ENCODE data around the gene C13orf46.

GRCh38 chr13:113952983-113953520, 20.8 kb downstream of the C13orf46 start:
- TF ChIP-seq, protein P1, sequence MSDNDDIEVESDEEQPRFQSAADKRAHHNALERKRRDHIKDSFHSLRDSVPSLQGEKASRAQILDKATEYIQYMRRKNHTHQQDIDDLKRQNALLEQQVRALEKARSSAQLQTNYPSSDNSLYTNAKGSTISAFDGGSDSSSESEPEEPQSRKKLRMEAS (IDR thresholded peaks at IDR 0.05): no peak
- TF ChIP-seq, protein P2, sequence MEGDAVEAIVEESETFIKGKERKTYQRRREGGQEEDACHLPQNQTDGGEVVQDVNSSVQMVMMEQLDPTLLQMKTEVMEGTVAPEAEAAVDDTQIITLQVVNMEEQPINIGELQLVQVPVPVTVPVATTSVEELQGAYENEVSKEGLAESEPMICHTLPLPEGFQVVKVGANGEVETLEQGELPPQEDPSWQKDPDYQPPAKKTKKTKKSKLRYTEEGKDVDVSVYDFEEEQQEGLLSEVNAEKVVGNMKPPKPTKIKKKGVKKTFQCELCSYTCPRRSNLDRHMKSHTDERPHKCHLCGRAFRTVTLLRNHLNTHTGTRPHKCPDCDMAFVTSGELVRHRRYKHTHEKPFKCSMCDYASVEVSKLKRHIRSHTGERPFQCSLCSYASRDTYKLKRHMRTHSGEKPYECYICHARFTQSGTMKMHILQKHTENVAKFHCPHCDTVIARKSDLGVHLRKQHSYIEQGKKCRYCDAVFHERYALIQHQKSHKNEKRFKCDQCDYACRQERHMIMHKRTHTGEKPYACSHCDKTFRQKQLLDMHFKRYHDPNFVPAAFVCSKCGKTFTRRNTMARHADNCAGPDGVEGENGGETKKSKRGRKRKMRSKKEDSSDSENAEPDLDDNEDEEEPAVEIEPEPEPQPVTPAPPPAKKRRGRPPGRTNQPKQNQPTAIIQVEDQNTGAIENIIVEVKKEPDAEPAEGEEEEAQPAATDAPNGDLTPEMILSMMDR (IDR thresholded peaks at IDR 0.05; ENCODE audit: low read depth, low read length, missing input control): no peak
- no peak for TF ChIP-seq REST (IDR thresholded peaks at IDR 0.05)
- no peak for TF ChIP-seq RAD21 (IDR thresholded peaks at IDR 0.05)
- no peak for TF ChIP-seq TAF1 (conservative IDR thresholded peaks at IDR 0.05)
- no peak for TF ChIP-seq JUND (IDR thresholded peaks at IDR 0.05)
- TF ChIP-seq ZBTB33 (IDR thresholded peaks at IDR 0.05): no peak
- no peak for TF ChIP-seq HNF4G (IDR thresholded peaks at IDR 0.05)
- no peak for TF ChIP-seq EGR1 (IDR thresholded peaks at IDR 0.05; ENCODE audit: low read depth in 2 of 2)
